HEK293 (cell line): ENCODE measurements around the gene IER2.
A peak's percentile ranks its signal among the peaks of the same experiment; 100 is the strongest.

Experiments used
- FEZF1 ChIP-seq: fragments of 450-650 bp; formaldehyde crosslinking; IDR thresholded peaks from 2 replicates; pipeline ENCODE4 v1.5.1; 2016; ENCODE audit warnings: missing biosample characterization, missing genetic modification characterization
- SALL2 ChIP-seq: fragments of 450-650 bp; formaldehyde crosslinking; IDR thresholded peaks from 2 replicates; pipeline ENCODE4 v1.5.0; 2017; ENCODE audit warnings: missing biosample characterization, mild to moderate bottlenecking, missing genetic modification characterization, borderline replicate concordance
- WT1 ChIP-seq: fragments of 450-650 bp; formaldehyde crosslinking; IDR thresholded peaks from 2 replicates; pipeline ENCODE4 v1.5.1; 2016; ENCODE audit warnings: missing biosample characterization, missing genetic modification characterization
- YY2 ChIP-seq: fragments of 450-650 bp; formaldehyde crosslinking; IDR thresholded peaks from 2 replicates; pipeline ENCODE4 v1.5.1; 2016; ENCODE audit warnings: missing biosample characterization, missing genetic modification characterization
- ZBTB1 ChIP-seq: fragments of 450-650 bp; formaldehyde crosslinking; IDR thresholded peaks from 2 replicates; pipeline ENCODE4 v1.5.1; 2016; ENCODE audit warnings: missing biosample characterization, missing genetic modification characterization
- ZEB2 ChIP-seq: fragments of 450-650 bp; formaldehyde crosslinking; IDR thresholded peaks from 2 replicates; pipeline ENCODE4 v1.5.1; 2016; ENCODE audit warnings: missing biosample characterization, missing genetic modification characterization
- ZIC2 ChIP-seq: fragments of 450-650 bp; formaldehyde crosslinking; IDR thresholded peaks from 2 replicates; pipeline ENCODE4 v1.5.1; 2016; ENCODE audit warnings: missing biosample characterization, missing genetic modification characterization
- ZNF10 ChIP-seq: fragments of 450-650 bp; formaldehyde crosslinking; IDR thresholded peaks from 2 replicates; pipeline ENCODE4 v1.5.1; 2017; ENCODE audit warnings: missing biosample characterization, missing genetic modification characterization
- ZNF114 ChIP-seq: fragments of 450-650 bp; formaldehyde crosslinking; IDR thresholded peaks from 2 replicates; pipeline ENCODE4 v1.5.0; 2017; ENCODE audit warnings: missing biosample characterization, missing genetic modification characterization
- ZNF132 ChIP-seq: fragments of 450-650 bp; formaldehyde crosslinking; IDR thresholded peaks from 2 replicates; pipeline ENCODE4 v1.5.1; 2017; ENCODE audit warnings: missing biosample characterization, missing genetic modification characterization, borderline replicate concordance
- ZNF140 ChIP-seq: fragments of 450-650 bp; formaldehyde crosslinking; IDR thresholded peaks from 2 replicates; pipeline ENCODE4 v1.5.1; 2016; ENCODE audit warnings: missing biosample characterization, missing genetic modification characterization
- ZNF223 ChIP-seq: fragments of 450-650 bp; formaldehyde crosslinking; IDR thresholded peaks from 2 replicates; pipeline ENCODE4 v1.5.1; 2016; ENCODE audit warnings: missing biosample characterization, missing genetic modification characterization
- ZNF239 ChIP-seq: fragments of 450-650 bp; formaldehyde crosslinking; IDR thresholded peaks from 2 replicates; pipeline ENCODE4 v1.5.1; 2016; ENCODE audit warnings: missing biosample characterization, missing genetic modification characterization
- ZNF24 ChIP-seq: fragments of 450-650 bp; formaldehyde crosslinking; IDR thresholded peaks from 2 replicates; pipeline ENCODE4 v1.5.1; 2016; ENCODE audit warnings: missing biosample characterization, missing genetic modification characterization
- ZNF274 ChIP-seq, 2 experiments: fragments of 200-500 bp in 1 of 2; fragments of 450-650 bp in 1 of 2; sonication (Bioruptor generic) in 1 of 2; formaldehyde crosslinking in 1 of 2; IDR thresholded peaks; 2 replicates each; pipeline versions ENCODE4 v1.5.1 to v1.6.1; 2014 to 2016; ENCODE audit warnings: borderline replicate concordance in 1 of 2, inconsistent platforms in 1 of 2, low read length in 1 of 2, missing biosample characterization in 1 of 2, missing genetic modification characterization in 1 of 2
- ZNF311 ChIP-seq: fragments of 450-650 bp; formaldehyde crosslinking; IDR thresholded peaks from 2 replicates; pipeline ENCODE4 v1.5.1; 2017; ENCODE audit warnings: missing biosample characterization, missing genetic modification characterization, borderline replicate concordance
- ZNF416 ChIP-seq: fragments of 450-650 bp; formaldehyde crosslinking; IDR thresholded peaks from 2 replicates; pipeline ENCODE4 v1.5.1; 2016; ENCODE audit warnings: missing biosample characterization, missing genetic modification characterization
- ZNF423 ChIP-seq: fragments of 450-650 bp; formaldehyde crosslinking; IDR thresholded peaks from 2 replicates; pipeline ENCODE4 v1.5.1; 2016; ENCODE audit warnings: missing biosample characterization, missing genetic modification characterization
- ZNF510 ChIP-seq: fragments of 450-650 bp; formaldehyde crosslinking; IDR thresholded peaks from 2 replicates; pipeline ENCODE4 v1.5.1; 2018; ENCODE audit warnings: mild to moderate bottlenecking, missing genetic modification characterization, missing biosample characterization; ENCODE audit not compliant: insufficient replicate concordance
- ZNF521 ChIP-seq: fragments of 450-650 bp; formaldehyde crosslinking; IDR thresholded peaks from 2 replicates; pipeline ENCODE4 v1.5.1; 2017; ENCODE audit warnings: missing biosample characterization, mild to moderate bottlenecking, missing genetic modification characterization
- ZNF571 ChIP-seq: fragments of 450-650 bp; formaldehyde crosslinking; IDR thresholded peaks from 2 replicates; pipeline ENCODE4 v1.5.0; 2017; ENCODE audit warnings: missing biosample characterization, missing genetic modification characterization
- ZNF610 ChIP-seq: fragments of 450-650 bp; formaldehyde crosslinking; IDR thresholded peaks from 2 replicates; pipeline ENCODE4 v1.5.1; 2016; ENCODE audit warnings: missing biosample characterization, missing genetic modification characterization, borderline replicate concordance
- ZNF624 ChIP-seq: fragments of 450-650 bp; formaldehyde crosslinking; IDR thresholded peaks from 2 replicates; pipeline ENCODE4 v1.5.1; 2017; ENCODE audit warnings: missing biosample characterization, missing genetic modification characterization
- ZSCAN16 ChIP-seq: fragments of 450-650 bp; formaldehyde crosslinking; IDR thresholded peaks from 2 replicates; pipeline ENCODE4 v1.5.1; 2016; ENCODE audit warnings: missing biosample characterization, missing genetic modification characterization
- TF ChIP-seq, protein P1 (sequence below): fragments of 450-650 bp; formaldehyde crosslinking; conservative IDR thresholded peaks from 2 replicates; pipeline ENCODE4 v1.5.1; 2016; ENCODE audit warnings: low read depth, missing biosample characterization, missing genetic modification characterization
- TF ChIP-seq, protein P2 (sequence below): fragments of 450-650 bp; formaldehyde crosslinking; IDR thresholded peaks from 2 replicates; pipeline ENCODE4 v1.5.1; 2016; ENCODE audit warnings: missing biosample characterization, missing genetic modification characterization
- TF ChIP-seq, protein P3 (sequence below): fragments of 450-650 bp; formaldehyde crosslinking; IDR thresholded peaks from 2 replicates; pipeline ENCODE4 v1.5.1; 2016; ENCODE audit warnings: missing biosample characterization, missing genetic modification characterization
- TF ChIP-seq, protein P4 (sequence below): fragments of 450-650 bp; formaldehyde crosslinking; IDR thresholded peaks from 2 replicates; pipeline ENCODE4 v1.5.1; 2016; ENCODE audit warnings: missing biosample characterization, missing genetic modification characterization
- TF ChIP-seq, protein P5 (sequence below): fragments of 450-650 bp; formaldehyde crosslinking; IDR thresholded peaks from 2 replicates; pipeline ENCODE4 v1.5.1; 2016; ENCODE audit warnings: missing biosample characterization, missing genetic modification characterization

Gene IER2

DNA sequence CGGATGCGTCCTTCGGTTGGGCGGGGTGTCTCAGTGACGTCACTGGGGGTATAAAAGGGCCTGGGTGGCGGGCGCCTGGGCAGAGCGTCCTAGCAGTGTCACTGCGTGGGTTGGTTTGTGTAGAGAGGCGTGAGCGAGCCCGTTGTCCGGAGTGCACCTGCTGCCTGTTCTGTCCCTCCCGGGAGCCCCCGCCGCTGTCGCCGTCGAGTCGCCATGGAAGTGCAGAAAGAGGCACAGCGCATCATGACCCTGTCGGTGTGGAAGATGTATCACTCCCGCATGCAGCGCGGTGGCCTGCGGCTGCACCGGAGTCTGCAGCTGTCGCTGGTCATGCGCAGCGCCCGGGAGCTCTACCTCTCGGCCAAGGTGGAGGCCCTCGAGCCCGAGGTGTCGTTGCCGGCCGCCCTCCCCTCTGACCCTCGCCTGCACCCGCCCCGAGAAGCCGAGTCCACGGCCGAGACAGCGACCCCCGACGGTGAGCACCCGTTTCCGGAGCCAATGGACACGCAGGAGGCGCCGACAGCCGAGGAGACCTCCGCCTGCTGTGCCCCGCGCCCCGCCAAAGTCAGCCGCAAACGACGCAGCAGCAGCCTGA, 2.9 kb downstream of the IER2 start (continued):
- no peak for TF ChIP-seq FEZF1
- no peak for TF ChIP-seq ZNF416 (tag by site-specific recombination)
- TF ChIP-seq, protein P1, sequence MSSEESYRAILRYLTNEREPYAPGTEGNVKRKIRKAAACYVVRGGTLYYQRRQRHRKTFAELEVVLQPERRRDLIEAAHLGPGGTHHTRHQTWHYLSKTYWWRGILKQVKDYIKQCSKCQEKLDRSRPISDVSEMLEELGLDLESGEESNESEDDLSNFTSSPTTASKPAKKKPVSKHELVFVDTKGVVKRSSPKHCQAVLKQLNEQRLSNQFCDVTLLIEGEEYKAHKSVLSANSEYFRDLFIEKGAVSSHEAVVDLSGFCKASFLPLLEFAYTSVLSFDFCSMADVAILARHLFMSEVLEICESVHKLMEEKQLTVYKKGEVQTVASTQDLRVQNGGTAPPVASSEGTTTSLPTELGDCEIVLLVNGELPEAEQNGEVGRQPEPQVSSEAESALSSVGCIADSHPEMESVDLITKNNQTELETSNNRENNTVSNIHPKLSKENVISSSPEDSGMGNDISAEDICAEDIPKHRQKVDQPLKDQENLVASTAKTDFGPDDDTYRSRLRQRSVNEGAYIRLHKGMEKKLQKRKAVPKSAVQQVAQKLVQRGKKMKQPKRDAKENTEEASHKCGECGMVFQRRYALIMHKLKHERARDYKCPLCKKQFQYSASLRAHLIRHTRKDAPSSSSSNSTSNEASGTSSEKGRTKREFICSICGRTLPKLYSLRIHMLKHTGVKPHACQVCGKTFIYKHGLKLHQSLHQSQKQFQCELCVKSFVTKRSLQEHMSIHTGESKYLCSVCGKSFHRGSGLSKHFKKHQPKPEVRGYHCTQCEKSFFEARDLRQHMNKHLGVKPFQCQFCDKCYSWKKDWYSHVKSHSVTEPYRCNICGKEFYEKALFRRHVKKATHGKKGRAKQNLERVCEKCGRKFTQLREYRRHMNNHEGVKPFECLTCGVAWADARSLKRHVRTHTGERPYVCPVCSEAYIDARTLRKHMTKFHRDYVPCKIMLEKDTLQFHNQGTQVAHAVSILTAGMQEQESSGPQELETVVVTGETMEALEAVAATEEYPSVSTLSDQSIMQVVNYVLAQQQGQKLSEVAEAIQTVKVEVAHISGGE (tag by site-specific recombination), result peak; percentile 54
- TF ChIP-seq ZNF239 (tag by site-specific recombination), result no peak
- no peak for TF ChIP-seq ZNF114 (tag by site-specific recombination)
- no peak for TF ChIP-seq ZNF223 (tag by site-specific recombination)
- TF ChIP-seq ZBTB1, result peak; percentile 74
- TF ChIP-seq ZNF24 (tag by site-specific recombination), result peak; percentile 60; the same call in 1 of the 2 replicates
- TF ChIP-seq, protein P2, sequence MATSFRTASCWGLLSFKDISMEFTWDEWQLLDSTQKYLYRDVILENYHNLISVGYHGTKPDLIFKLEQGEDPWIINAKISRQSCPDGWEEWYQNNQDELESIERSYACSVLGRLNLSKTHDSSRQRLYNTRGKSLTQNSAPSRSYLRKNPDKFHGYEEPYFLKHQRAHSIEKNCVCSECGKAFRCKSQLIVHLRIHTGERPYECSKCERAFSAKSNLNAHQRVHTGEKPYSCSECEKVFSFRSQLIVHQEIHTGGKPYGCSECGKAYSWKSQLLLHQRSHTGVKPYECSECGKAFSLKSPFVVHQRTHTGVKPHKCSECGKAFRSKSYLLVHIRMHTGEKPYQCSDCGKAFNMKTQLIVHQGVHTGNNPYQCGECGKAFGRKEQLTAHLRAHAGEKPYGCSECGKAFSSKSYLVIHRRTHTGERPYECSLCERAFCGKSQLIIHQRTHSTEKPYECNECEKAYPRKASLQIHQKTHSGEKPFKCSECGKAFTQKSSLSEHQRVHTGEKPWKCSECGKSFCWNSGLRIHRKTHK, result no peak
- no peak; the same call in 1 of the 2 replicates for TF ChIP-seq ZSCAN16 (tag by site-specific recombination)
- TF ChIP-seq ZNF624 (tag by site-specific recombination), result no peak; the same call in 1 of the 2 replicates
- no peak for TF ChIP-seq ZNF132 (tag by site-specific recombination)
- TF ChIP-seq, protein P3, sequence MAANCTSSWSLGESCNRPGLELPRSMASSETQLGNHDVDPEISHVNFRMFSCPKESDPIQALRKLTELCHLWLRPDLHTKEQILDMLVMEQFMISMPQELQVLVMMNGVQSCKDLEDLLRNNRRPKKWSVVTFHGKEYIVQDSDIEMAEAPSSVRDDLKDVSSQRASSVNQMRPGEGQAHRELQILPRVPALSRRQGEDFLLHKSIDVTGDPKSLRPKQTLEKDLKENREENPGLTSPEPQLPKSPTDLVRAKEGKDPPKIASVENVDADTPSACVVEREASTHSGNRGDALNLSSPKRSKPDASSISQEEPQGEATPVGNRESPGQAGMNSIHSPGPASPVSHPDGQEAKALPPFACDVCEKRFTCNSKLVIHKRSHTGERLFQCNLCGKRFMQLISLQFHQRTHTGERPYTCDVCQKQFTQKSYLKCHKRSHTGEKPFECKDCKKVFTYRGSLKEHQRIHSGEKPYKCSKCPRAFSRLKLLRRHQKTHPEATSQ, result 0 out of 2 replicates have a peak, but pooled peaks have one; percentile 85
- TF ChIP-seq ZNF510 (tag by site-specific recombination), result no peak
- peak; percentile 29; the same call in 1 of the 2 replicates for TF ChIP-seq ZIC2 (tag by site-specific recombination)
- peak; percentile 60; the same call in 1 of the 2 replicates for TF ChIP-seq WT1 (tag by site-specific recombination)
- peak; percentile 77; the same call in 1 of the 2 replicates for TF ChIP-seq ZEB2 (tag by site-specific recombination)
- peak; percentile 88 for TF ChIP-seq YY2 (tag by site-specific recombination)
- no peak; the same call in 1 of the 2 replicates for TF ChIP-seq ZNF610 (tag by site-specific recombination)
- no peak for TF ChIP-seq ZNF571 (tag by site-specific recombination)
- TF ChIP-seq, protein P4, sequence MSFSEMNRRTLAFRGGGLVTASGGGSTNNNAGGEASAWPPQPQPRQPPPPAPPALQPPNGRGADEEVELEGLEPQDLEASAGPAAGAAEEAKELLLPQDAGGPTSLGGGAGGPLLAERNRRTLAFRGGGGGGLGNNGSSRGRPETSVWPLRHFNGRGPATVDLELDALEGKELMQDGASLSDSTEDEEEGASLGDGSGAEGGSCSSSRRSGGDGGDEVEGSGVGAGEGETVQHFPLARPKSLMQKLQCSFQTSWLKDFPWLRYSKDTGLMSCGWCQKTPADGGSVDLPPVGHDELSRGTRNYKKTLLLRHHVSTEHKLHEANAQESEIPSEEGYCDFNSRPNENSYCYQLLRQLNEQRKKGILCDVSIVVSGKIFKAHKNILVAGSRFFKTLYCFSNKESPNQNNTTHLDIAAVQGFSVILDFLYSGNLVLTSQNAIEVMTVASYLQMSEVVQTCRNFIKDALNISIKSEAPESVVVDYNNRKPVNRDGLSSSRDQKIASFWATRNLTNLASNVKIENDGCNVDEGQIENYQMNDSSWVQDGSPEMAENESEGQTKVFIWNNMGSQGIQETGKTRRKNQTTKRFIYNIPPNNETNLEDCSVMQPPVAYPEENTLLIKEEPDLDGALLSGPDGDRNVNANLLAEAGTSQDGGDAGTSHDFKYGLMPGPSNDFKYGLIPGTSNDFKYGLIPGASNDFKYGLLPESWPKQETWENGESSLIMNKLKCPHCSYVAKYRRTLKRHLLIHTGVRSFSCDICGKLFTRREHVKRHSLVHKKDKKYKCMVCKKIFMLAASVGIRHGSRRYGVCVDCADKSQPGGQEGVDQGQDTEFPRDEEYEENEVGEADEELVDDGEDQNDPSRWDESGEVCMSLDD (tag by site-specific recombination), result peak; percentile 82
- TF ChIP-seq ZNF274 (IDR thresholded peaks at IDR 0.05; ENCODE audit: low read length), result no peak
- TF ChIP-seq ZNF274 (tag by site-specific recombination; IDR thresholded peaks at IDR 0.05; ENCODE audit: borderline replicate concordance), result no peak
- TF ChIP-seq ZNF10 (tag by site-specific recombination), result peak; percentile 38; the same call in 1 of the 2 replicates
- no peak for TF ChIP-seq ZNF521 (tag by site-specific recombination)
- TF ChIP-seq, protein P5, sequence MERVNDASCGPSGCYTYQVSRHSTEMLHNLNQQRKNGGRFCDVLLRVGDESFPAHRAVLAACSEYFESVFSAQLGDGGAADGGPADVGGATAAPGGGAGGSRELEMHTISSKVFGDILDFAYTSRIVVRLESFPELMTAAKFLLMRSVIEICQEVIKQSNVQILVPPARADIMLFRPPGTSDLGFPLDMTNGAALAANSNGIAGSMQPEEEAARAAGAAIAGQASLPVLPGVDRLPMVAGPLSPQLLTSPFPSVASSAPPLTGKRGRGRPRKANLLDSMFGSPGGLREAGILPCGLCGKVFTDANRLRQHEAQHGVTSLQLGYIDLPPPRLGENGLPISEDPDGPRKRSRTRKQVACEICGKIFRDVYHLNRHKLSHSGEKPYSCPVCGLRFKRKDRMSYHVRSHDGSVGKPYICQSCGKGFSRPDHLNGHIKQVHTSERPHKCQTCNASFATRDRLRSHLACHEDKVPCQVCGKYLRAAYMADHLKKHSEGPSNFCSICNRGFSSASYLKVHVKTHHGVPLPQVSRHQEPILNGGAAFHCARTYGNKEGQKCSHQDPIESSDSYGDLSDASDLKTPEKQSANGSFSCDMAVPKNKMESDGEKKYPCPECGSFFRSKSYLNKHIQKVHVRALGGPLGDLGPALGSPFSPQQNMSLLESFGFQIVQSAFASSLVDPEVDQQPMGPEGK, result peak; percentile 79
- TF ChIP-seq ZNF423, result no peak
- TF ChIP-seq SALL2, result peak; percentile 57; the same call in 1 of the 2 replicates
- no peak for TF ChIP-seq ZNF140 (tag by site-specific recombination)
- TF ChIP-seq ZNF311 (tag by site-specific recombination), result no peak
